GM19467 (cell line): ENCODE data around the gene R3HDM1.
"Not testable (repeated sequence)": the region's sequence is repeated elsewhere in the genome, so short reads cannot be mapped to it uniquely, and the experiment has no call there.

Experiments used
- ATAC-seq: cut with Tn5 transposase; IDR thresholded peaks from one replicate; pipeline ENCODE4 v1.9.1; 2021; ENCODE audit warnings: mild to moderate bottlenecking, moderate library complexity; ENCODE audit not compliant: unreplicated experiment

Gene R3HDM1

GRCh38 chr2:135637456-135638087 is 106.3 kb downstream of the R3HDM1 start:
- ATAC-seq, result no peak

- no peak for ATAC-seq
Observed at GRCh38 chr2:135638825-135639224, 107.5 kb downstream of the R3HDM1 start.

GRCh38 chr2:135641156-135642068 is 110.1 kb downstream of the R3HDM1 start:
- no peak for ATAC-seq

- no peak for ATAC-seq
Observed at GRCh38 chr2:135647836-135648579, 116.7 kb downstream of the R3HDM1 start.

GRCh38 chr2:135650721-135651120 is 119.4 kb downstream of the R3HDM1 start:
- ATAC-seq, result no peak

GRCh38 chr2:135651717-135652116 is 120.4 kb downstream of the R3HDM1 start:
- no peak for ATAC-seq

- not testable (repeated sequence) for ATAC-seq
Observed at GRCh38 chr2:135654239-135654638, 123.0 kb downstream of the R3HDM1 start.

GRCh38 chr2:135657806-135658582 is 126.7 kb downstream of the R3HDM1 start:
- no peak for ATAC-seq

GRCh38 chr2:135662088-135662487 is 130.8 kb downstream of the R3HDM1 start:
- no peak for ATAC-seq

GRCh38 chr2:135663148-135663700 is 131.9 kb downstream of the R3HDM1 start:
- ATAC-seq, result no peak

- ATAC-seq, result peak; percentile 50
Observed at GRCh38 chr2:135664623-135665068, 133.4 kb downstream of the R3HDM1 start.

GRCh38 chr2:135667045-135667444 is 135.8 kb downstream of the R3HDM1 start:
- ATAC-seq, result no peak

GRCh38 chr2:135674453-135674852 is 143.2 kb downstream of the R3HDM1 start:
- no peak for ATAC-seq

GRCh38 chr2:135676031-135676430 is 144.7 kb downstream of the R3HDM1 start:
- no peak for ATAC-seq

- no peak for ATAC-seq
Observed at GRCh38 chr2:135679125-135679524, 147.8 kb downstream of the R3HDM1 start.

GRCh38 chr2:135685361-135685760 is 154.1 kb downstream of the R3HDM1 start:
- ATAC-seq, result no peak

- ATAC-seq, result no peak
Observed at GRCh38 chr2:135688978-135689377, 157.7 kb downstream of the R3HDM1 start.

- ATAC-seq, result no peak
Observed at GRCh38 chr2:135689679-135690078, 158.4 kb downstream of the R3HDM1 start.

- no peak for ATAC-seq
Observed at GRCh38 chr2:135694711-135695110, 163.4 kb downstream of the R3HDM1 start.

- no peak for ATAC-seq
Observed at GRCh38 chr2:135698838-135699237, 167.6 kb downstream of the R3HDM1 start.
